Neural cell (in vitro differentiated cells): ENCODE results near the gene TBATA.

Experiments used
- EP300 ChIP-seq: fragments of 450-650 bp; conservative IDR thresholded peaks from 2 replicates; pipeline ENCODE4 v1.6.1; 2014; ENCODE audit warnings: antibody characterized with exemption, mild to moderate bottlenecking, moderate library complexity; ENCODE audit not compliant: poor library complexity, severe bottlenecking
- EZH2 ChIP-seq: fragments of 200-600, 300-800 bp; shearing (Covaris generic), sonication (generic); IDR thresholded peaks from 2 replicates; pipeline ENCODE4 v1.6.1; 2014; ENCODE audit warnings: antibody characterized with exemption, low read length, borderline replicate concordance, mild to moderate bottlenecking; ENCODE audit not compliant: insufficient read depth, poor library complexity, severe bottlenecking
- MXI1 ChIP-seq: fragments of 450-650 bp; conservative IDR thresholded peaks from 2 replicates; pipeline ENCODE4 v1.6.1; 2014; ENCODE audit warnings: antibody characterized with exemption, mild to moderate bottlenecking; ENCODE audit not compliant: poor library complexity, severe bottlenecking
- POLR2AphosphoS5 ChIP-seq: IDR thresholded peaks from 2 replicates; pipeline ENCODE4 v1.6.1; 2012
- RAD21 ChIP-seq: fragments of 450-650 bp; conservative IDR thresholded peaks from 2 replicates; pipeline ENCODE4 v1.6.1; 2014; ENCODE audit warnings: antibody characterized with exemption, mild to moderate bottlenecking, moderate library complexity
- TAF1 ChIP-seq: IDR thresholded peaks from 2 replicates; pipeline ENCODE4 v1.6.1; 2012; ENCODE audit warnings: low read depth
- TF ChIP-seq, protein P1 (sequence below): fragments of 450-650 bp; IDR thresholded peaks from 2 replicates; pipeline ENCODE4 v1.5.1; 2014; ENCODE audit warnings: antibody characterized with exemption, mild to moderate bottlenecking, moderate library complexity; ENCODE audit not compliant: poor library complexity, severe bottlenecking
- TF ChIP-seq, protein P2 (sequence below): IDR thresholded peaks from 2 replicates; pipeline ENCODE4 v1.6.1; 2012; ENCODE audit warnings: borderline replicate concordance

DNA sequence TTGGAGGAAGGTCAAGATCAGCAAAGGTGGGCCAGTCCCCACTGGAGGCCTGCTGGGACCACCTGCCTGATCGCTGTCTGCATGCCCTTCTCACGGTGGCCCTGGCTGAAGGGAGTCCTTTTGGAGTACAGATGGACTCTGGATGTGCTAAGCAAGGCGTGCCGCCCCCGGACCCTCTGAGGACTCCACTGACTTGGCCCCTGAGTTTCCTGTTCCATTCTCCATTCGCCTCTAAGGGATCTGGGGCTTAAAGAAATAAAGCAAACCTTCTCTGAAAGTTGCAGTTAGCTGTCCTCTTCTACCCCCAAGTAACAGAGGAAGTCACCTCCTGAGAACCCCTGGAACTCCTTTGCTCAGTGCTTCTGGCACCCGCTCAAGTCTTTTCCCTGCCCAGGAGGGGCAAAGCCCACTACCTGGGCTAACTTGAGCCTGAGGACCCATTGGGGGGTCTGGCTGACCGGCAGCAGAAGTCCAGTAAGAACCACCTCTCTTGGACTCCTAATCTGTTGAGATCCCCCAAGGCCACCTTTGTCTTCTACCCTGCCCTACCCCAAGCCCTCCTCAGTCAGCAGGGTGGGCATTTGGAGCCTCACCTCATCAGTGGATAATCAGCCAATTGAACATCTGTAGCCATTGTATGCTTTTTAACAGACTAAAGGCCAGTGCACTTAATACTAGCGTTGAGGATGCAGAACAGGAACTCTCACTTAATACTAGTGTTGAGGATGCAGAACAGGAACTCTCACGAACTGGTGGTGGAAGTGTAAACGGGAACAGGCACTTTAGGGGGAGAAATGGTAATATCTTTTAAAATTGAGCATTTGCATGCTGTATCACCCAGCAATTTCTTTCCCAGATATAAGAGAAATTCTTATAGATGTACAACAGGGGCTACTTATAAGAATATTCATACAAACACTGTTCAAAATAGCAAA is 2.2 kb downstream of the TBATA start:
- TF ChIP-seq, protein P1, sequence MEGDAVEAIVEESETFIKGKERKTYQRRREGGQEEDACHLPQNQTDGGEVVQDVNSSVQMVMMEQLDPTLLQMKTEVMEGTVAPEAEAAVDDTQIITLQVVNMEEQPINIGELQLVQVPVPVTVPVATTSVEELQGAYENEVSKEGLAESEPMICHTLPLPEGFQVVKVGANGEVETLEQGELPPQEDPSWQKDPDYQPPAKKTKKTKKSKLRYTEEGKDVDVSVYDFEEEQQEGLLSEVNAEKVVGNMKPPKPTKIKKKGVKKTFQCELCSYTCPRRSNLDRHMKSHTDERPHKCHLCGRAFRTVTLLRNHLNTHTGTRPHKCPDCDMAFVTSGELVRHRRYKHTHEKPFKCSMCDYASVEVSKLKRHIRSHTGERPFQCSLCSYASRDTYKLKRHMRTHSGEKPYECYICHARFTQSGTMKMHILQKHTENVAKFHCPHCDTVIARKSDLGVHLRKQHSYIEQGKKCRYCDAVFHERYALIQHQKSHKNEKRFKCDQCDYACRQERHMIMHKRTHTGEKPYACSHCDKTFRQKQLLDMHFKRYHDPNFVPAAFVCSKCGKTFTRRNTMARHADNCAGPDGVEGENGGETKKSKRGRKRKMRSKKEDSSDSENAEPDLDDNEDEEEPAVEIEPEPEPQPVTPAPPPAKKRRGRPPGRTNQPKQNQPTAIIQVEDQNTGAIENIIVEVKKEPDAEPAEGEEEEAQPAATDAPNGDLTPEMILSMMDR, result no peak
- TF ChIP-seq EZH2, result no peak
- TF ChIP-seq RAD21, result no peak
- TF ChIP-seq TAF1, result no peak
- TF ChIP-seq MXI1, result no peak
- no peak for TF ChIP-seq EP300
- TF ChIP-seq POLR2AphosphoS5, result no peak
- TF ChIP-seq, protein P2, sequence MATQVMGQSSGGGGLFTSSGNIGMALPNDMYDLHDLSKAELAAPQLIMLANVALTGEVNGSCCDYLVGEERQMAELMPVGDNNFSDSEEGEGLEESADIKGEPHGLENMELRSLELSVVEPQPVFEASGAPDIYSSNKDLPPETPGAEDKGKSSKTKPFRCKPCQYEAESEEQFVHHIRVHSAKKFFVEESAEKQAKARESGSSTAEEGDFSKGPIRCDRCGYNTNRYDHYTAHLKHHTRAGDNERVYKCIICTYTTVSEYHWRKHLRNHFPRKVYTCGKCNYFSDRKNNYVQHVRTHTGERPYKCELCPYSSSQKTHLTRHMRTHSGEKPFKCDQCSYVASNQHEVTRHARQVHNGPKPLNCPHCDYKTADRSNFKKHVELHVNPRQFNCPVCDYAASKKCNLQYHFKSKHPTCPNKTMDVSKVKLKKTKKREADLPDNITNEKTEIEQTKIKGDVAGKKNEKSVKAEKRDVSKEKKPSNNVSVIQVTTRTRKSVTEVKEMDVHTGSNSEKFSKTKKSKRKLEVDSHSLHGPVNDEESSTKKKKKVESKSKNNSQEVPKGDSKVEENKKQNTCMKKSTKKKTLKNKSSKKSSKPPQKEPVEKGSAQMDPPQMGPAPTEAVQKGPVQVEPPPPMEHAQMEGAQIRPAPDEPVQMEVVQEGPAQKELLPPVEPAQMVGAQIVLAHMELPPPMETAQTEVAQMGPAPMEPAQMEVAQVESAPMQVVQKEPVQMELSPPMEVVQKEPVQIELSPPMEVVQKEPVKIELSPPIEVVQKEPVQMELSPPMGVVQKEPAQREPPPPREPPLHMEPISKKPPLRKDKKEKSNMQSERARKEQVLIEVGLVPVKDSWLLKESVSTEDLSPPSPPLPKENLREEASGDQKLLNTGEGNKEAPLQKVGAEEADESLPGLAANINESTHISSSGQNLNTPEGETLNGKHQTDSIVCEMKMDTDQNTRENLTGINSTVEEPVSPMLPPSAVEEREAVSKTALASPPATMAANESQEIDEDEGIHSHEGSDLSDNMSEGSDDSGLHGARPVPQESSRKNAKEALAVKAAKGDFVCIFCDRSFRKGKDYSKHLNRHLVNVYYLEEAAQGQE, result no peak
